HS-27A (cell line): Measurements from ENCODE around the gene ITPR2.
"Not testable (repeated sequence)": the region's sequence is repeated elsewhere in the genome, so short reads cannot be mapped to it uniquely, and the experiment has no call there.

Source experiments
- DNase-seq: peaks from one replicate; pipeline ENCODE4 v3.0.0-alpha.2; 2012; ENCODE audit warnings: low read depth, missing footprints

Gene ITPR2

DNA sequence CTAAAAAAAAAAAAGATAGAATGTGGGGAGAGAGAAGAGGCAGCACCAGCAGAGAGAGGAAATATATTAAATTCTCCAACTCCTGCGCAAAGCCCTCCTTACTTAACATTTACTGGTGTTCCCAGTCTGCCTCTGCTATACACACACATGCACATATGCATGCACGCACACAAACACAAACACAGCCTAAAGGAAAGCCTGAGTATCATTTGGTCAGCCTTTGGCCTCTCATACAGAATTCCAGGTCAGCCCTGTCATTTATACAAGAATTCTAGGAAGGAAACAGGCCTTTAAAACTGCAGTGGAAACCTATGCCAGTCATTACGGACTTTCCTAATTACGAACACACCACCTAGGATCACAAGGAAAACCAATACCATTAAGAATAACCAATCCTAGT, 269.4 kb downstream of the ITPR2 start:
- no peak for DNase-seq

GRCh38 chr12:26557326-26557725, 275.7 kb downstream of the ITPR2 start:
- DNase-seq = no peak

DNA sequence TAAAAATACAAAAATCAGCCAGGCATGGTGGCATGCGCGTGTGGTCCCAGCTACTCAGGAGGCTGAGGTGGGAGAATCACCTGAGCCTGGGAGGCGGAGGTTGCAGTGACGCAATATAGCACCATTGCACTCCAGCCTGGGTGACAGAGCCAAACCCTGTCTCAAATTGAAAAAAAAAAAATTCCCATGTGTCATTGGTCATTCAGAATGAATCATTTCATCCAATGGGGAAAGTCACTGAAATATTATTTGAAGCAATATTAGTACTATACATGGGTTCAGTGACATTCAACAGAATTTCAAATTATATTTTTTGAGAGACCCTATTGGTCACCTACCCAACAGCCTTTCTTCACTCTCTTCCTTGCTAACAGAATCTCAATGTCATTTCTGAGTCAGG, 276.1 kb downstream of the ITPR2 start:
- no peak for DNase-seq

DNA sequence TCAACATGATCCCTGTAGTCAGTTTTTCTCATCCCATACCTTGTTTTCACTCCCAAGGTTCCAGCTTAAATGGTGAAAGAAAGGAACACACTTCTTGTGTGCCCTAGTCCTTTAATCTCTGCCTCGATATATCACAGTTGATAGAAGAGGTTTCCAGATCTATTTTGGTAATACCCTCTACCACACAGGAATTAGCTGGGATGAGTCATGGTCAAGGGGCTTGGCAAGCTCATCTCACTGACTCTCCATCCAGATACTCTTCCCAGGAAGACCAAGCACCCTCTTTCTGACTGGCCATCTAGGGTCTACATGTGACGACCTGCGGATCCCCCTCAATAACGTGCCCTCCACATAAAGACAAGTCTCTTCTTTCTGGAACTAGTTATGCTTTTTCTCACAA, 277.9 kb downstream of the ITPR2 start:
- DNase-seq = no peak

DNA sequence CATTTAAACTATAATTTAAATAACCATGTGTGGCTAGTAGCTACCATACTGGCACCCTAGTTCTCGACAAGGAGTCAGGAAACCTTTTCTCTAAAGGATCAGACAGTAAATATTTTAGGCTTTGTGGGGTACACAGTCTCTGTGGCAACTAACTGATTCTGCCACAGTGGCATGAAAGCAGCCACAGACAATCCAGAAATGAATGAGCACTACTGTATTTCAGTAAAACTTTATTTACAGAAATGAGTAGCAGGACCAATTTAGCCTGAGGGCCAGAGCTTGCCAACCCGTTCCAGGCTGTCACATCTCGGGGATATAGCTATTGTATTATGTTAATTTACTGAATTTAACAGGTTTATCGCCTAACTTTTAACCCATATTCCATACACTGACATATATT, 278.7 kb downstream of the ITPR2 start:
- DNase-seq = no peak

- DNase-seq = no peak
Observed at GRCh38 chr12:26551385-26551784, 281.6 kb downstream of the ITPR2 start.

DNA sequence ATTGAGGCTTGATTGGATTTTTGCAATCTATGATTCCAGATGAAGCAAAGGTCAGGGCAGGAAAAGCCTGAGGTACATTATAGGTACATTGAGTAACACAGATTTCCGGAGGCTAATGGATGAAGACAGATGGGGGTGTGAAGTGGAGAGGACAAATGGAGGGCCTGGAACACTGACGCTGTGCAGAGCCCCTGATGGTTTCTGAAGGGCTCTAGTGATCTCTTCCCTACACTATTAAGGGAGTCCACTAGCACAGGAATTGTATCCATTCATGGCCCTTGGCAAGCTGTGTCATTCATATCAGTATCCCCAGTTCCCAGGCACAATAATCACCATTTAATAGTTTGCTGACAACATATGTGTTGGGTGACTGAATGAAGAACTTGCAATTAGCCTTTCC, 284.8 kb downstream of the ITPR2 start:
- DNase-seq = no peak

- no peak for DNase-seq
Observed at GRCh38 chr12:26546535-26547314, 286.3 kb downstream of the ITPR2 start.

DNA sequence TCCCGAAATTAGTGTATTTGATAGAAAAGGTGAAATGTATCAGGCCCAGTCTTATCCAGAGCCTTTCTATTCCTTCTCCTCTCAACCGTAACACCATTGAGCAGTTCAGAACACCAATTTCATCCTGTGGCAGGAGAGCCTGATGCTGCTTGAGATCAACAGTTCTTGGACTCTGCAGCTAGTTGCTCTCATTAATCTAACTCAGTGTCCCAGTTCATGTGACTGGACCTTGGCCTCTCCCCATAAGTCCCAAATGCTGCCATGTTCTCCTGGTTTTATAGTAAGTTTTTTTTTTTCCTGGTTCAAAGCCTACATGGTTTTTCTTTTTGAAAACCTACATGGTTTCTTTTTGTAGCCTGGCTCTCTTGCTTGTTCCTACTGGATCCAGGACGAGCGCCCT, 293.9 kb downstream of the ITPR2 start:
- no peak for DNase-seq

- DNase-seq = no peak
Observed at GRCh38 chr12:26537651-26538050, 295.3 kb downstream of the ITPR2 start.

- DNase-seq = no peak
Observed at GRCh38 chr12:26537126-26537525, 295.9 kb downstream of the ITPR2 start.

- no peak for DNase-seq
Observed at GRCh38 chr12:26535826-26536225, 297.2 kb downstream of the ITPR2 start.

- DNase-seq = no peak
Observed at GRCh38 chr12:26534071-26534470, 298.9 kb downstream of the ITPR2 start.

DNA sequence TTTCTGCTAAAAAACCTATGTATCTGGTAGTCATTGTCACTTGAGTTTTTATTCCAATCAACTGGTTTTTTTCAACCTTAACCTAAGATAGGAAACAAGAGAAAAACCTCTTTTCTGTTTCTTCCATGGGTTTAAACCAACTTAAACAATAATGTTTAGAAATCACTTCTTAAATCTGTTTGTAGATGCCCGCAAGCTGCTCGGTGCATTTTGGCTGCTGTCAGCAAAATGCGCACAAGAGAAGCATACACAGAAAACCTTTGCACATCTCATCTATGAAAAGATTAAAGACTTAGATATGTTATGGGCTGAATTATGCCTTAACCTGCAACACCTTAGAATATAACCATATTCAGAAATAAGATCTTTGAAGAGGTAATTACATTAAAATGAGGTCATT, 299.8 kb downstream of the ITPR2 start:
- no peak for DNase-seq

- DNase-seq = no peak
Observed at GRCh38 chr12:26530461-26530860, 302.5 kb downstream of the ITPR2 start.

- no peak for DNase-seq
Observed at GRCh38 chr12:26528943-26529342, 304.1 kb downstream of the ITPR2 start.

- DNase-seq = no peak
Observed at GRCh38 chr12:26527682-26528081, 305.3 kb downstream of the ITPR2 start.

- DNase-seq = peak; percentile 12
Observed at GRCh38 chr12:26524862-26525465, 308.0 kb downstream of the ITPR2 start.

DNA sequence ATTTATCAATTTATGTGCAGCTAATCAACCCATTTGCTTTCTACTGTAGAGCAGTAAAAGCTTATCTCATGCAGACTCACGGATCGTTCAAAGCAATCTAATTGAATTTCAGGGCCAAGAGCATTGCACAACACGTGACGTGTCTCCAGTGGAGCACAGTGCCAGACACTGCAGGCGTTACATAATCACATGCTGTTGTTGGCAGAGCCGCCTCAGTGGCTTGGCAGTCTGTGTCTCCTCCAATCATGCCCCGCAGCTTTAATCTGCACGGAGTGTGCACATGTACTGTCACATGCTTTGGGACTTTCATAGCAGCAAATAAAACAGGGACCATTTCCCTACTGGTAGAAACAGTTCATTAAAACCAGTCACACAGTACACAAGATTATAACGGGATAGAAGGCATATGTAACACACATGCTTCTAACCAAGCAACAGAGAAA, 309.3 kb downstream of the ITPR2 start:
- DNase-seq = no peak

DNA sequence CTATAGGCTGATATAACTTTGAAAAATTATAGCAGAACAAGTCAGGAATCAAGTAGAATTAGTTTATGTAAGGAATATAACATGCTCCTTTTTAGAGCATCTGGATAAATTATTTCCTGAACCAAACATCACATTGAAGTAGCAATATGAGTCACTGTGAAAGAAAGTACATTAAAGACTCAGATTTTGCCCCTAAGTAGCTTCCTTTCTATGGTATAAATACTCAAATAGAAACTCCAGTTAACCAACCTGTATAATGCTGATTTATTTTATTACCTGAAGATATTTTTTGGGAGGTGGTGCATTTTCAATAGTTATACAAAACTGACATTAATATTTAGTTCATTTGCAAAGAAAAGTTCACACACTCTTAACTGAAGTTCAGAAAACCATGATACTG, 312.1 kb downstream of the ITPR2 start:
- no peak for DNase-seq

DNA sequence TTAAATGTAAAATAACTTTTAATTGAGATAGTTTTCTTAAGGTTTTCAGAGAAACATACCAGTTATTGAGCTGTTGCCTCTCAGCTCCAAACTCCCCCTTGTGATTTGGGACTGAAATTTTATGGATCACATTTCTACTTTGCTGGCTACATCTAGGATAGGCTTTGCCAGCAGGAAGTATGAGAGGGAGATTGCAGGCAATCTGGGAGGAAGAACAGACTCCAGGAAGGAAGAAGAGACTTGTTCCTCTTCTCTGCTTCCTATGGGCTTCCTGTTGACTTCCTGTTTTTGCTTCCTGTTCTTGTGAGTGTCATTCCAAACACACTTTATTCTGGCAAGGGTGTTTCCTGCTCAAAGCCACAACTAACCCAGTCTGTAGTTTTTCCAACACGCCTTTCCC, 312.9 kb downstream of the ITPR2 start:
- no peak for DNase-seq

DNA sequence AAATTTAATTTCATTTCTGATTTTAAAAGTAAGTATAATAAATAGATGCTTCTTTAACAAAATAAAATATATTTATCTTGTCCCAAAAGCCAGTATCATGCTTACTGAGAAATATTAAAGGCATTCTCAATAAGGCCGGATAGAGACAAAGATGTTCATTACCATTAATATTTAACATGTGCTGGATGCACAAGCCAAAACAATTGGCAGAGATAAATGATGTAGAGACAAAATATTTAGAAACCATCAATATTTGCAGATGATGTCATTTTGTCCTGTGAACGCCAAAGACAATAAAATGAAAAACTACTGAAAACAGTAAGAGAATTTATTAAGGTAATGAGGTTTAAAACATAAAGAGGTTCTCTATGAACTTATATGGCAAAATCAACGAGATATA, 313.5 kb downstream of the ITPR2 start:
- DNase-seq = no peak

GRCh38 chr12:26517320-26517719, 315.7 kb downstream of the ITPR2 start:
- not testable (repeated sequence) for DNase-seq

DNA sequence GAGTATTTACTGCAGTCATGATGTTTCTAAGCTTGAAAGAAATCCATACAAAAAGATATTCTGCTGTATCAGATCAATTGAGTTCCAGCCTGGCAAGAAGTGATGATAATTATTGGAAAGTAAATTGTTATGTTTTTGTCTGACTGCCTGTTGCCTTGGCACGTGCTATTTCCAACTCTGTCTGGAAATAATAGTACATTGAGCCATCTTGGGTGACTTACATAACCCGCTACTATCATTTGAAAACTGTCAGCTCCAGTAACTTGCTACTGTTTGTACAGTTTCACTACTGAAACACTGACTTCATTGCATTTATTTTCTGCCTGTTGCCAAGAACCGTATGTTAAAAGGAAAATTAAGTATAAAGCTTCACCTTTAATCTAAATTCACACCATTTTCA, 318.6 kb downstream of the ITPR2 start:
- no peak for DNase-seq
